DND-41 (cell line): ENCODE data around the gene NOXA1.

Experiments
- EZH2 ChIP-seq: IDR thresholded peaks from 3 replicates; pipeline ENCODE4 v1.6.1; 2012; ENCODE audit warnings: borderline replicate concordance, low read depth, mild to moderate bottlenecking, moderate library complexity, low read length, inconsistent platforms; ENCODE audit not compliant: severe bottlenecking
- TF ChIP-seq, protein P1 (sequence below): IDR thresholded peaks from 2 replicates; pipeline ENCODE4 v1.5.1; 2012; ENCODE audit warnings: borderline replicate concordance, low read length, moderate library complexity, mild to moderate bottlenecking; ENCODE audit not compliant: poor library complexity, severe bottlenecking; ENCODE audit errors: extremely low read depth

DNA sequence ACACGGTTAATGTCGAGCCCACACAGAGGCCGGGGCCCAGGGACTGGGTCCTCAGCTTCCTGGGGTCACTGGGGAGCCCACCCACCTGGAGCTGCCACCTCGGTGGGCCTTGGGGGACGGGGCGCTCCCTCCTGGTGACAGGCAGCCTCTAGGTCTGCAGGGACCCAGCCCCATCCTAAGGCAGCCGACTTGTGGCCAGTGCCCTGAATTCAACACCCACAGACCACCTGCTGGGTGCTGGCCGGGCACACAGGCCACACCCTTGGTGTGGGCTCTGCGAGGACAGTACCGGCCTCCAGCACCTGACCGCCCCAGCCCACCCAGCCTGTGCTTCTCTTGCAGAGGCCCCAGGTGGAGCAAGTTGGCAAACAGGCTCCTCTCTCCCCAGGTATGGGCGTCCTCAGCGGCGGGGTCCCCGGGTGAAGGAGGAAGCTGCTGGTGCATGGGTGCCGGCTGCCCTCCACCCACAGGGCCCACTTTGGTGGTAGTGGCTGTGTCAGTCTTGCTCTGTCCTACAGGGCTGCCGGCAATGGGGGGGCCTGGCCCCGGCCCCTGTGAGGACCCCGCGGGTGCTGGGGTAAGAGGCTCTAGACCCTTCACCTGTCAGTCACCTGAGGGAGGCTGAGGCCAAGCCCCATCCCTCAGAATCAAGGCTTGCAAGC is 9.6 kb downstream of the NOXA1 start:
- TF ChIP-seq, protein P1, sequence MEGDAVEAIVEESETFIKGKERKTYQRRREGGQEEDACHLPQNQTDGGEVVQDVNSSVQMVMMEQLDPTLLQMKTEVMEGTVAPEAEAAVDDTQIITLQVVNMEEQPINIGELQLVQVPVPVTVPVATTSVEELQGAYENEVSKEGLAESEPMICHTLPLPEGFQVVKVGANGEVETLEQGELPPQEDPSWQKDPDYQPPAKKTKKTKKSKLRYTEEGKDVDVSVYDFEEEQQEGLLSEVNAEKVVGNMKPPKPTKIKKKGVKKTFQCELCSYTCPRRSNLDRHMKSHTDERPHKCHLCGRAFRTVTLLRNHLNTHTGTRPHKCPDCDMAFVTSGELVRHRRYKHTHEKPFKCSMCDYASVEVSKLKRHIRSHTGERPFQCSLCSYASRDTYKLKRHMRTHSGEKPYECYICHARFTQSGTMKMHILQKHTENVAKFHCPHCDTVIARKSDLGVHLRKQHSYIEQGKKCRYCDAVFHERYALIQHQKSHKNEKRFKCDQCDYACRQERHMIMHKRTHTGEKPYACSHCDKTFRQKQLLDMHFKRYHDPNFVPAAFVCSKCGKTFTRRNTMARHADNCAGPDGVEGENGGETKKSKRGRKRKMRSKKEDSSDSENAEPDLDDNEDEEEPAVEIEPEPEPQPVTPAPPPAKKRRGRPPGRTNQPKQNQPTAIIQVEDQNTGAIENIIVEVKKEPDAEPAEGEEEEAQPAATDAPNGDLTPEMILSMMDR: no peak
- no peak for TF ChIP-seq EZH2
